ENCODE measurements around the gene KIF12.
"Not testable (repeated sequence)": the region's sequence is repeated elsewhere in the genome, so short reads cannot be mapped to it uniquely, and the experiment has no call there.

KIF12 gene

GRCh38 chr9:114082763-114083412 lies 16.2 kb downstream of the KIF12 start:
- not testable (repeated sequence) for DNase-seq

GRCh38 chr9:114082017-114082762 lies 16.9 kb downstream of the KIF12 start:
- DNase-seq, result peak; percentile 93

GRCh38 chr9:114081441-114082016 lies 17.6 kb downstream of the KIF12 start:
- no peak for DNase-seq

- no peak for DNase-seq
Measured at GRCh38 chr9:114080773-114081440, 18.2 kb downstream of the KIF12 start.

GRCh38 chr9:114080195-114080772 lies 18.8 kb downstream of the KIF12 start:
- no peak for DNase-seq

- no peak for DNase-seq
Measured at GRCh38 chr9:114078781-114079156, 20.3 kb downstream of the KIF12 start.

- no peak for DNase-seq
Measured at GRCh38 chr9:114078021-114078780, 20.9 kb downstream of the KIF12 start, which contains the start of gene AMBP. Gene AMBP, minus strand, starts transcription at chr9:114078300. Its CDS starts 91 bp downstream, at chr9:114078209.

- DNase-seq, result no peak
Measured at GRCh38 chr9:114077162-114077837, 21.8 kb downstream of the KIF12 start.

GRCh38 chr9:114076237-114077161 lies 22.6 kb downstream of the KIF12 start:
- no peak for DNase-seq

- DNase-seq, result no peak
Measured at GRCh38 chr9:114075602-114076001, 23.5 kb downstream of the KIF12 start.

- DNase-seq, result no peak
Measured at GRCh38 chr9:114072184-114073140, 26.6 kb downstream of the KIF12 start.

- DNase-seq, result no peak
Measured at GRCh38 chr9:114071197-114071795, 27.8 kb downstream of the KIF12 start.

- DNase-seq, result no peak
Measured at GRCh38 chr9:114070188-114071103, 28.6 kb downstream of the KIF12 start.

GRCh38 chr9:114069476-114070187 lies 29.5 kb downstream of the KIF12 start:
- DNase-seq, result no peak

GRCh38 chr9:114065304-114065703 lies 33.8 kb downstream of the KIF12 start:
- no peak for DNase-seq

- DNase-seq, result no peak
Measured at GRCh38 chr9:114061830-114062474, 37.1 kb downstream of the KIF12 start.

- DNase-seq, result no peak
Measured at GRCh38 chr9:114061292-114061691, 37.8 kb downstream of the KIF12 start.
